A549 (cell line): Measurements from ENCODE around the gene HRH1. TPM values are rescaled to one million over a fixed set of nuclear protein-coding genes. Genes with fewer than 3 reads are reported as not detected.

Source experiments
- ATAC-seq, 2 experiments: fragments of 200-7000 bp in 1 of 2; fragments of >200 bp in 1 of 2; cut with Nextera tagmentation in 1 of 2; cut with Tn5 transposase in 1 of 2; 3 replicates each; pipeline versions ENCODE4 v1.8.0 to v1.9.1; 2018 to 2020; ENCODE audit warnings: mild to moderate bottlenecking in 1 of 2, moderate library complexity in 1 of 2
- CTCF ChIA-PET: fragments of 300-600 bp; sonication (Branson Sonifier 250); formaldehyde crosslinking; extraction: SDS; loops from one replicate; lab custom pipeline; 2021; ENCODE audit warnings: antibody characterized with exemption, inconsistent platforms; lab: Yijun Ruan, JAX
- POLR2A ChIA-PET: fragments of 350-600 bp; formaldehyde crosslinking; extraction: SDS; loops from one replicate; lab custom pipeline; 2021; ENCODE audit warnings: antibody characterized with exemption, inconsistent platforms; lab: Yijun Ruan, JAX
- DNase-seq, 2 experiments: peaks; one replicate each; pipeline versions ENCODE4 v3.0.0 to v3.0.0-alpha.2; 2011 to 2016; ENCODE audit warnings: low read depth in 1 of 2, low spot score in 1 of 2
- FAIRE-seq: peaks from 2 replicates; lab custom pipeline; 2011; peaks lifted over from hg19 to GRCh38; lab: Jason Lieb, UNC
- H3K27ac ChIP-seq, 2 experiments: fragments of >200 bp; sonication (Bioruptor Twin); formaldehyde crosslinking; 3 replicates each; pipeline ENCODE4 v1.5.1; 2016 to 2017
- H3K4me1 ChIP-seq: fragments of >200 bp; sonication (Bioruptor Twin); formaldehyde crosslinking; 3 replicates; pipeline ENCODE4 v1.6.1; 2016
- H3K4me2 ChIP-seq: fragments of >200 bp; sonication (Bioruptor Twin); formaldehyde crosslinking; 3 replicates; pipeline ENCODE4 v1.6.1; 2016
- H3K4me3 ChIP-seq: fragments of >200 bp; sonication (Bioruptor Twin); formaldehyde crosslinking; 3 replicates; pipeline ENCODE4 v1.5.1; 2016
- H3K9me3 ChIP-seq: fragments of >200 bp; sonication (Bioruptor Twin); formaldehyde crosslinking; 3 replicates; pipeline ENCODE4 v1.6.1; 2016
- CBX2 ChIP-seq: fragments of 200-600 bp; sonication (generic); IDR thresholded peaks from 2 replicates; pipeline ENCODE4 v1.6.1; 2016; ENCODE audit warnings: low read depth, mild to moderate bottlenecking, borderline replicate concordance
- CBX8 ChIP-seq: fragments of 200-600 bp; sonication (generic); IDR thresholded peaks from 2 replicates; pipeline ENCODE4 v1.6.1; 2016
- CEBPB ChIP-seq, 2 experiments: fragments of >200 bp in 1 of 2; sonication (Bioruptor Twin) in 1 of 2; formaldehyde crosslinking in 1 of 2; IDR thresholded peaks; 2 replicates each; pipeline ENCODE4 v1.6.1; 2012 to 2016
- CHD2 ChIP-seq: fragments of 150-350 bp; IDR thresholded peaks from 2 replicates; pipeline ENCODE4 v1.6.1; 2014; ENCODE audit warnings: low read length; ENCODE audit not compliant: partially characterized antibody
- CTCF ChIP-seq: fragments of >200 bp; sonication (Bioruptor Twin); formaldehyde crosslinking; IDR thresholded peaks from 3 replicates; pipeline ENCODE4 v1.5.1; 2016
- EHMT2 ChIP-seq: fragments of 200-600 bp; sonication (generic); IDR thresholded peaks from 2 replicates; pipeline ENCODE4 v1.6.1; 2016; ENCODE audit warnings: antibody characterized with exemption, low read depth, mild to moderate bottlenecking, moderate library complexity
- FOSB ChIP-seq: fragments of 250-450 bp; sonication (Bioruptor Pico); IDR thresholded peaks from 2 replicates; pipeline ENCODE4 v1.5.0; 2020; ENCODE audit warnings: mild to moderate bottlenecking, moderate library complexity
- FOSL2 ChIP-seq, 2 experiments: fragments of 450-650 bp in 1 of 2; fragments of >200 bp in 1 of 2; sonication (Bioruptor Twin) in 1 of 2; formaldehyde crosslinking; IDR thresholded peaks; 2 replicates each; pipeline versions ENCODE4 v1.5.0 to v1.6.1; 2016 to 2020; ENCODE audit warnings: mild to moderate bottlenecking in 1 of 2, moderate library complexity in 1 of 2
- HEYL ChIP-seq: fragments of 250-450 bp; sonication (Bioruptor Pico); IDR thresholded peaks from 2 replicates; pipeline ENCODE4 v1.8.0; 2021; ENCODE audit warnings: mild to moderate bottlenecking, moderate library complexity
- JUN ChIP-seq, 2 experiments: fragments of >200 bp; sonication (Bioruptor Twin); formaldehyde crosslinking; IDR thresholded peaks; 2 replicates in 1 of 2; 3 replicates in 1 of 2; pipeline ENCODE4 v1.6.1; 2016 to 2017
- KDM1A ChIP-seq: fragments of 200-600 bp; sonication (generic); IDR thresholded peaks from 2 replicates; pipeline ENCODE4 v1.6.1; 2016; ENCODE audit warnings: low read depth, mild to moderate bottlenecking
- KDM5A ChIP-seq: fragments of 200-600 bp; sonication (generic); IDR thresholded peaks from 2 replicates; pipeline ENCODE4 v1.6.1; 2016; ENCODE audit warnings: antibody characterized with exemption, mild to moderate bottlenecking
- NFE2L2 ChIP-seq: fragments of 150-350 bp; conservative IDR thresholded peaks from 2 replicates; pipeline ENCODE4 v1.6.1; 2014; ENCODE audit warnings: low read length
- POLR2A ChIP-seq: IDR thresholded peaks from 2 replicates; pipeline ENCODE4 v1.6.1; 2012; ENCODE audit warnings: mild to moderate bottlenecking, low read length
- RARB ChIP-seq: fragments of 250-450 bp; sonication (Bioruptor Pico); IDR thresholded peaks from 2 replicates; pipeline ENCODE4 v1.8.0; 2021; ENCODE audit warnings: mild to moderate bottlenecking, moderate library complexity
- RCOR1 ChIP-seq: fragments of 150-350 bp; IDR thresholded peaks from 2 replicates; pipeline ENCODE4 v1.6.1; 2014; ENCODE audit warnings: antibody characterized with exemption, low read length, low read depth
- RFX5 ChIP-seq: fragments of 450-650 bp; IDR thresholded peaks from 2 replicates; pipeline ENCODE4 v1.7.1; 2014; ENCODE audit warnings: antibody characterized with exemption, mild to moderate bottlenecking, moderate library complexity
- SMC3 ChIP-seq: fragments of >200 bp; sonication (Bioruptor Twin); formaldehyde crosslinking; IDR thresholded peaks from 3 replicates; pipeline ENCODE4 v1.6.1; 2018; ENCODE audit warnings: inconsistent platforms
- SREBF2 ChIP-seq: fragments of 450-650 bp; IDR thresholded peaks from 2 replicates; pipeline ENCODE4 v1.6.1; 2014; ENCODE audit warnings: mild to moderate bottlenecking, moderate library complexity
- ZC3H11A ChIP-seq: fragments of 450-650 bp; IDR thresholded peaks from 2 replicates; pipeline ENCODE4 v1.6.1; 2014; ENCODE audit warnings: antibody characterized with exemption, mild to moderate bottlenecking
- ZNF302 ChIP-seq: fragments of 250-450 bp; sonication (Bioruptor Pico); IDR thresholded peaks from 2 replicates; pipeline ENCODE4 v1.9.0; 2021; ENCODE audit warnings: inconsistent platforms, mild to moderate bottlenecking, moderate library complexity
- WGBS: methylation state at CpG from one replicate; pipeline ENCODE4 v1.1.6; 2017; ENCODE audit errors: missing lambda C conversion rate; 5-methylcytosine and 5-hydroxymethylcytosine counted together
- polyA plus RNA-seq, 4 experiments: library from polyadenylated mRNA; depleted of rRNA in 3 of 4; stranded (reverse); fragments of >200 nt; fragmentation: RNase III in 1 of 4; extraction: RNeasy Plus Mini Kit Qiagen cat#74134 plus additional on column Dnase treatment in 1 of 4; gene quantifications; 2 replicates in 3 of 4; 3 replicates in 1 of 4; pipeline ENCODE4 v1.2.3, GENCODE V29; 2011 to 2017
- TF ChIP-seq, protein P1 (sequence below): fragments of >200 bp; sonication (Bioruptor Twin); formaldehyde crosslinking; IDR thresholded peaks from 2 replicates; pipeline ENCODE4 v1.6.1; 2016
- TF ChIP-seq, protein P2 (sequence below): IDR thresholded peaks from 2 replicates; pipeline ENCODE4 v1.6.1; 2012; ENCODE audit warnings: low read depth, borderline replicate concordance

HRH1 gene
- polyA plus RNA-seq, 2 of the 4 experiments (the other 2 are of a cell fraction), result 4.2 TPM

- H3K27ac ChIP-seq, result no peak overlapping the region
- 95% methylated on average over 1 of the region's 1 CpG for WGBS
- FAIRE-seq, result no peak
- no peak for ATAC-seq
- no peaks in the 10 kb centered on the region for H3K9me3 ChIP-seq
- DNase-seq, result no peak
- CTCF ChIA-PET, result interaction anchor here (0.8 kb wide), 1 partner anchor 47 kb away, joined by 4 read pairs; no protein-coding TSS in a partner anchor
- peaks cover 20% of the 10 kb centered on the region for H3K4me1 ChIP-seq
- no peak overlapping the region for H3K4me2 ChIP-seq
- POLR2A ChIA-PET, result interaction anchor here (2.6 kb wide), 1 partner anchor 11 kb away, joined by 10 read pairs; the partner anchor contains the start of gene ATG7
- no peak overlapping the region for H3K4me3 ChIP-seq
- TF ChIP-seq RFX5 (no peak), JUN (IDR thresholded peaks at IDR 0.05) (no peak), POLR2A (no peak), RCOR1 (no peak), CBX8 (no peak), HEYL (no peak), ZNF302 (CRISPR knock-in tag) (no peak)
Measured at GRCh38 chr3:11283139-11283475, 128.8 kb downstream of the HRH1 start.

DNA sequence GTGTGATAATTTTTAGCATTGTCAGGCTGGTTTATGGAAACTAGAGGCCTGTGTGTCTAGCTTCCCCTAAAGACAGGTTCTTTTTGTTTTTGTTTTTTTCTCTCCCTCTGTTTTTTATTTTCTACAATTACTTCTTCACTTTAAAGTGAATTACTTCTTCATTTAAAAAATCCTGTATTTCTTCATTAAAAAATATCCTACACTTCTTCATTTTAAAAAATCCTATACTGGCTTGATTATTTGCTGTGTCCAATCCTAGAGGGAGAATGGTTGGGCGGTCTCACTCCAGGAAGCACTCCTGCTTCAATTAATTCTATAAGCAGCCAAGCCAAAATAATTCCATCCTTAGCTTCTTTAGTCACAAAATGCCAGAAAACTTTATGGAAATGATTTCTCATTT, 129.7 kb downstream of the HRH1 start:
- CTCF ChIA-PET, result interaction anchor here (1.1 kb wide), 1 partner anchor 223 kb away, joined by 3 read pairs; no protein-coding TSS in a partner anchor
- Histone ChIP-seq H3K9me3 (no peaks in the 10 kb centered on the region), H3K27ac (no peak overlapping the region), H3K4me2 (no peak overlapping the region), H3K4me3 (no peak overlapping the region), H3K4me1 (peaks cover 22% of the 10 kb centered on the region)
- FAIRE-seq, result no peak
- TF ChIP-seq KDM1A (no peak), CHD2 (no peak), FOSL2 (IDR thresholded peaks at IDR 0.05) (no peak), FOSL2 (CRISPR knock-in tag; IDR thresholded peaks at IDR 0.05) (no peak), CTCF (no peak), CBX2 (no peak), NFE2L2 (no peak), EHMT2 (no peak), SREBF2 (no peak), SMC3 (no peak), FOSB (CRISPR knock-in tag) (no peak), CEBPB (IDR thresholded peaks at IDR 0.05) (no peak), RARB (CRISPR knock-in tag) (no peak)
- TF ChIP-seq, protein P1, sequence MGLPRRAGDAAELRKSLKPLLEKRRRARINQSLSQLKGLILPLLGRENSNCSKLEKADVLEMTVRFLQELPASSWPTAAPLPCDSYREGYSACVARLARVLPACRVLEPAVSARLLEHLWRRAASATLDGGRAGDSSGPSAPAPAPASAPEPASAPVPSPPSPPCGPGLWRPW, result no peak
- TF ChIP-seq, protein P2, sequence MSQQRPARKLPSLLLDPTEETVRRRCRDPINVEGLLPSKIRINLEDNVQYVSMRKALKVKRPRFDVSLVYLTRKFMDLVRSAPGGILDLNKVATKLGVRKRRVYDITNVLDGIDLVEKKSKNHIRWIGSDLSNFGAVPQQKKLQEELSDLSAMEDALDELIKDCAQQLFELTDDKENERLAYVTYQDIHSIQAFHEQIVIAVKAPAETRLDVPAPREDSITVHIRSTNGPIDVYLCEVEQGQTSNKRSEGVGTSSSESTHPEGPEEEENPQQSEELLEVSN, result no peak
- no peak for DNase-seq
- ATAC-seq, result no peak
- POLR2A ChIA-PET, result no interaction called here
- 95% methylated on average over 1 of the region's 1 CpG for WGBS

DNA sequence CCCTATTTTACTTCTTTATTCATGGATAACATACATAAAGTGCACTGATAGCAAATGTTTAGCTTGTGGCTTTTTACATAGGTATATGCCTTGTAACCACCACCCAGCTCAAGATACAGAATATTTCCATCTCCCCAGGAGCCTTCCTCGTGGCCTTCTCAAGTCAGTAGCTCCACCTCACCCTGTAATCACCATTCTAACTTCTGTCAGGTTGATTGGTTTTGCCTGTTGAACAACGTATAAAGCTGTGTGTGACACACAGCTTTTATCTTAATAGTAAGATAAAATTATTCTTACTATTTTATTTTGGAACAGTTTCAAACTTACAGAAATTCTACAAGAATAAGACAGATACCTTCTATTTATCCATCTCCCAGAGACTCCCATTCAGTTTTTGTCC, 131.2 kb downstream of the HRH1 start:
- H3K4me2 ChIP-seq, result no peak overlapping the region
- H3K27ac ChIP-seq, result no peak overlapping the region
- no peak for FAIRE-seq
- H3K9me3 ChIP-seq, result no peaks in the 10 kb centered on the region
- no peak for ATAC-seq
- CTCF ChIA-PET, result interaction anchor here (0.7 to 0.9 kb wide), 3 partner anchors 10 to 49 kb away, joined by 3 to 4 read pairs (median 3); no protein-coding TSS in a partner anchor
- POLR2A ChIA-PET, result no interaction called here
- DNase-seq, result no peak
- H3K4me1 ChIP-seq, result peaks cover 36% of the 10 kb centered on the region
- TF ChIP-seq ZC3H11A (no peak), ZNF302 (CRISPR knock-in tag) (no peak), HEYL (no peak), KDM5A (no peak)
- TF ChIP-seq, all 56 proteins: peak for 0
- WGBS, result 92% methylated on average over 2 of the region's 2 CpGs
- H3K4me3 ChIP-seq, result no peak overlapping the region
